GM20000 (cell line): ENCODE results near the gene NACC2.
"Not testable (repeated sequence)": the region's sequence is repeated elsewhere in the genome, so short reads cannot be mapped to it uniquely, and the experiment has no call there.

Source experiments
- DNase-seq: peaks from one replicate; pipeline ENCODE4 v3.0.0; 2012; ENCODE audit warnings: low spot score
- CTCF ChIP-seq: IDR thresholded peaks from 2 replicates; pipeline ENCODE4 v1.5.1; 2012; ENCODE audit warnings: mild to moderate bottlenecking, control low read depth; ENCODE audit errors: extremely low read depth, missing control alignments

The NACC2 gene

GRCh38 chr9:136043441-136043991, 51.6 kb downstream of the NACC2 start:
- no peak for DNase-seq

GRCh38 chr9:136042541-136042940, 52.5 kb downstream of the NACC2 start:
- no peak for TF ChIP-seq CTCF
- no peak for DNase-seq

More at GRCh38 chr9:136043441-136043991, 51.6 kb downstream of the NACC2 start:
- no peak for TF ChIP-seq CTCF

- not testable (repeated sequence) for DNase-seq
These were observed 54.2 kb downstream of the NACC2 start for GRCh38 chr9:136040848-136041247.

GRCh38 chr9:136039488-136039887, 55.6 kb downstream of the NACC2 start:
- no peak for TF ChIP-seq CTCF
- DNase-seq = no peak

- no peak for TF ChIP-seq CTCF
- DNase-seq = no peak
These were observed 58.2 kb downstream of the NACC2 start for GRCh38 chr9:136036848-136037247.

- no peak for TF ChIP-seq CTCF
- no peak for DNase-seq
These were observed 59.0 kb downstream of the NACC2 start for GRCh38 chr9:136036050-136036449.

- no peak for DNase-seq
- no peak for TF ChIP-seq CTCF
These were observed 63.1 kb downstream of the NACC2 start for GRCh38 chr9:136031741-136032730.

- no peak for TF ChIP-seq CTCF
- DNase-seq = no peak
These were observed 64.0 kb downstream of the NACC2 start for GRCh38 chr9:136031094-136031493.
